IPS-18c (cell line): ENCODE measurements around the gene DNAH10.

Experiments
- H3K4me3 ChIP-seq: 2 replicates; pipeline ENCODE4 v1.7.0; 2013; ENCODE audit warnings: low read depth, mild to moderate bottlenecking, low read length, moderate library complexity; ENCODE audit not compliant: insufficient read depth
- H3K9me3 ChIP-seq: one replicate; pipeline ENCODE4 v1.6.1; 2013; ENCODE audit warnings: mild to moderate bottlenecking, low read length, moderate library complexity; ENCODE audit not compliant: control insufficient read depth, insufficient read depth

Gene DNAH10

GRCh38 chr12:123972457-123973401, 210.6 kb downstream of the DNAH10 start, which contains the start of the genes CCDC92 and ZNF664:
CCDC92 (minus strand) TSS chr12:123972831; CDS start chr12:123944305, 28,526 bp downstream.
ZNF664 (plus strand) TSS chr12:123973215; CDS start chr12:124012145, 38,930 bp downstream.
- peak within 1 kb of the TSS; percentile 77 for H3K4me3 ChIP-seq
- H3K9me3 ChIP-seq = no peaks in the 10 kb centered on the region

GRCh38 chr12:123973552-123974341, 211.6 kb downstream of the DNAH10 start:
- H3K4me3 ChIP-seq = peak overlapping the region; percentile 77
- no peaks in the 10 kb centered on the region for H3K9me3 ChIP-seq

- Histone ChIP-seq H3K4me3 (no peak overlapping the region), H3K9me3 (no peaks in the 10 kb centered on the region)
Observed at GRCh38 chr12:123976227-123976826, 214.2 kb downstream of the DNAH10 start.

GRCh38 chr12:123979566-123979965, 217.5 kb downstream of the DNAH10 start:
- Histone ChIP-seq H3K9me3 (no peaks in the 10 kb centered on the region), H3K4me3 (no peak overlapping the region)

DNA sequence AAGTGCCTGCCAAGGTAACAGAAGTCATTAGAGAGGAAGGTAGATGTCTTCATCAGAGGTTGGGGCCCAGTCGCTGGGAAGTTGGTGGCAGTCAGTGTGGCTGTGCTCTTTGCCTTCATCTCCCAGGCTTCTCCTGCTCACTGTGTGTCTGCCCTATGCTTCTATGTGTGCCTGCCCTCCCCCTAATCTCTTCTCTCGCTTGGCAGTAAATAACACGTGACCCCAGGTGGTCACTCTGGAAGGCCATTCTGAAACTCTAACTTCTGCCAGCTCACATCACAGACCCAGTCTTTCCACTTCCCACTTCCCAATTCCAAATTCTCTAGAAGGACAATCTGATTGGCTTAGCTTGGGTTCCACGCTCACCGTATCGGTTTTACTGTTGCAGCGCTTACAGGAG, 220.2 kb downstream of the DNAH10 start:
- H3K4me3 ChIP-seq = no peak overlapping the region
- no peaks in the 10 kb centered on the region for H3K9me3 ChIP-seq

DNA sequence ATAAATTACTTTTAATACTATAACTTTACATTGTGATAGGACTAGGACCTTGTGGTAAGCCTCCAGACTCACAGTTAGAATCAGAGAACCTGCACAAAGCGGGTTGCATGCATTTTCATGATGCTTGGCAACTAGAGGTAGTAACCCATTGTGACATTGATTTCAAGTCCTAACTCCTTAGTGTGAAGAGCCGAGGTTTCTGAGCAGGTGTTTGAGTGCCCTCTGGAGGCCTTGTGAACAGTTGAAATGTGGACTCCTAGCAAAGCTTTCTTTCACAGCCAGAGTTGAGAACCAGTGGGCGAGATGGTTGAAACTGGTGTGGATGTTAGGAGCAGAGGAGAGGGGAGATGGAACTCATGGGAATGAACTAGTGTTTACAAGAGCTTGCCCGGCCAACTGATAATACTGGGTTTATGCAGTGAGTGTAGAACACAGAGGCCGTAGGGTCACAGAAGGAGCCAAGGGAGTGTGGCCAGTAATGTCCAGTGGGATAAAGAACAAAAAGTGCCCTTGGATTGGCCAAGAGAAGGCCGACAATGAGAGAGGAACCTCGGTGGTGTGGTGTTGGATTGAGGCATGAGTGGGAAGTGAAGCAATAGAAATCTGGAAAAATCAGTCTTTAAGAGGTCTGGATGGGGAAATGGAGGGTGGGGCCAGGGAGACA, 221.9 kb downstream of the DNAH10 start:
- H3K4me3 ChIP-seq = no peak overlapping the region
- H3K9me3 ChIP-seq = no peaks in the 10 kb centered on the region

DNA sequence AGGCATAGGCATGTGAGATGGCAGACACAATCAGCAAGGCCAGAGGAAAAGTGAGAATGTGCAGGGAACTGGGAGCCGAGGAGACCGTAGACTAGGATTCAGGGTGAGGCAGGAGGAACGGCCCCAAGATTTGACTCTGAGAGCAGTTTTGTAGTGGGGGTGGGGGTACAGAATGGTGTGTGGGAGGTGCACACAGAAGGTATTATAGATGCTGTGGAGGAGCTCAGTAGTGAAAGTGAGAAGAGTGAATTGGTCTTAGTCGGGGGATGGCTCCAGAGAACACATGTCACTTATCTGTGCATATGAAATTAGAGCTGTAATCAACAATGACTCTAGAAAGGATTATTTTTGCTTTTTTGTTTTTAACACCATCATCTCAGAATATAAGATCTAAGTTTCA, 222.8 kb downstream of the DNAH10 start:
- Histone ChIP-seq H3K4me3 (no peak overlapping the region), H3K9me3 (no peaks in the 10 kb centered on the region)
